CD4-positive, alpha-beta T cell (primary cell): Measurements from ENCODE around the gene HBS1L. TPM values are rescaled to one million over a fixed set of nuclear protein-coding genes. Genes with fewer than 3 reads are reported as not detected.

ENCODE experiments used
- ATAC-seq: fragments of 200-7000 bp; cut with Tn5 transposase; one replicate; pipeline ENCODE4 v1.10.0; 2022; ENCODE audit warnings: mild to moderate bottlenecking; ENCODE audit not compliant: poor library complexity
- CTCF ChIA-PET: fragments of 350-600 bp; sonication (Branson Sonifier 250); formaldehyde crosslinking; loops from one replicate; lab custom pipeline; 2021; ENCODE audit warnings: antibody characterized with exemption, inconsistent platforms; lab: Charles Lee
- POLR2A ChIA-PET: fragments of 350-600 bp; sonication (Branson Sonifier 250); formaldehyde crosslinking; loops from one replicate; lab custom pipeline; 2021; ENCODE audit warnings: antibody characterized with exemption, inconsistent platforms; lab: Charles Lee
- DNase-seq, 14 experiments: peaks; one replicate each; pipeline ENCODE4 v3.0.0-alpha.2; 2013 to 2020; ENCODE audit warnings: mixed read lengths in 2 of 14
- H3K27ac ChIP-seq, 2 donors: one replicate each; pipeline versions ENCODE4 v1.5.1 to v1.7.0; 2013; ENCODE audit warnings: low read length in 2 of 2, low read depth in 1 of 2, mild to moderate bottlenecking in 1 of 2
- H3K27me3 ChIP-seq, 2 experiments: 1 replicate in 1 of 2; 2 replicates in 1 of 2; pipeline versions ENCODE4 v1.6.1 to v1.7.0; 2013; ENCODE audit warnings: low read length in 2 of 2, control low read depth in 1 of 2, mild to moderate bottlenecking in 1 of 2, moderate library complexity in 1 of 2; ENCODE audit not compliant: insufficient read depth in 2 of 2, control insufficient read depth in 1 of 2
- H3K36me3 ChIP-seq: one replicate; pipeline ENCODE4 v1.6.1; 2013; ENCODE audit warnings: low read length, control low read depth; ENCODE audit not compliant: insufficient read depth
- H3K4me1 ChIP-seq: one replicate; pipeline ENCODE4 v1.6.1; 2013; ENCODE audit warnings: low read length, control low read depth; ENCODE audit not compliant: insufficient read depth
- H3K4me3 ChIP-seq: one replicate; pipeline ENCODE4 v1.5.1; 2013; ENCODE audit warnings: mild to moderate bottlenecking, low read length, moderate library complexity
- H3K9me3 ChIP-seq, 2 experiments: 1 replicate in 1 of 2; 2 replicates in 1 of 2; pipeline versions ENCODE4 v1.6.1 to v1.7.0; 2013; ENCODE audit warnings: low read length in 2 of 2, mild to moderate bottlenecking in 2 of 2, control low read depth in 1 of 2, moderate library complexity in 1 of 2; ENCODE audit not compliant: control insufficient read depth in 1 of 2, insufficient read depth in 1 of 2
- H3K27ac Mint-ChIP-seq: one replicate; pipeline ENCODE4 v1.8.0; 2020; ENCODE audit warnings: mixed read lengths
- H3K27me3 Mint-ChIP-seq: one replicate; pipeline ENCODE4 v1.8.0; 2021; ENCODE audit warnings: mixed read lengths
- H3K36me3 Mint-ChIP-seq: one replicate; pipeline ENCODE4 v1.8.0; 2021; ENCODE audit warnings: low read depth, mixed read lengths
- H3K4me1 Mint-ChIP-seq: one replicate; pipeline ENCODE4 v1.8.0; 2021; ENCODE audit warnings: low read depth, mixed read lengths
- H3K4me3 Mint-ChIP-seq: one replicate; pipeline ENCODE4 v1.8.0; 2020; ENCODE audit warnings: mild to moderate bottlenecking, mixed read lengths
- H3K9me3 Mint-ChIP-seq: one replicate; pipeline ENCODE4 v1.8.0; 2020; ENCODE audit warnings: mixed read lengths
- intact Hi-C, 2 experiments: fragments of 100-400 bp; cut with DNase I in 1 of 2; cut with micrococcal nuclease in 1 of 2; formaldehyde crosslinking; loops; one replicate each; pipeline versions ENCODE4 v1.15.1 to v1.9.0; 2023 to 2025; cut with DNase I, micrococcal nuclease
- total RNA-seq, 174 experiments: library from RNA in 2 of 174; stranded (reverse) in 2 of 174; gene quantifications; one replicate each; pipeline ENCODE4 v1.2.3 and lab custom pipeline; 2021 to 2026
- TF ChIP-seq, protein P1 (sequence below): fragments of 200-600 bp; IDR thresholded peaks from one replicate; pipeline ENCODE4 v1.8.0; 2022; ENCODE audit warnings: antibody characterized with exemption, mild to moderate bottlenecking

The HBS1L gene
- total RNA-seq, 2 experiments from 2014 or later: 106 to 117 TPM

DNA sequence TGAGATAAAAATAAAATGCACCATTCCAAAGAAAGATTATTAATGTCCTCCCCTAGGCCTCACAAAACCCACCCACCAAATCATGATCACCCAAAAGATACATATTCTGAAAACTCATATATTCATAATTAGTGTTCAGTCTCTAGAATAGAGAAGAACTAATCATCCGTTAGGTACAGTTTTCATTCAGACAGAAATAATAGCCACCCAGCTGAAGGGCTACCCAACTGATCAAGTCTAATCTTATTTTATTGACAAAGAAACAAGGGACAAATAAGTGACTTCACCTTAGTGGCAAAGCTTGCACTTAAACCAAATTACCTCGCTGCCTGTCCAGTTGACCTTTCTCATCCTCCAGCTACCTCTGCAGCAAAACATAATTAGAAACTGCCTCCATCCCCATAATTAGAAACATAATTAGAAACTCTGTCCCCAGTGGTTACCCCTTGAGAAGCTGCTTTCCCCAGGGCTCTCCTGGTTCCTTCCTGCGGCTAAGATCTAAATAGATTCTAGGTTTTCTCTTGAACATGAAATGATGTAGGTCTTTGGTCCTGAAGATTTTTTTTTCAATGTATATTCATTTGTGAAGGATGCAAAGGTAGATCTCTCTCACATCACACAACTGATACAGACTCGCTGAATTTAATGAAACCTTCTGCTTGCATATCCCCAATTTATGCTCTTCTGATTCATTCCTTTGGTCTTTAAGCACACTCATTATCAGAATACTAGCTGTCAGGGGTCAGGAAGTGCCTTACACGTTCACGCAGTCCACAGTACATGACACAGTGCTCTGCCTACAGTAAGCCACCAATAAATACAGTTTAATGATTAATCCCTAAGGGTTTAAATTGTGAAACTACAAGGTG, 46.3 kb downstream of the HBS1L start:
- Mint-ChIP-seq H3K9me3 (no peaks in the 10 kb centered on the region), H3K4me3 (no peak overlapping the region), H3K4me1 (peaks cover 39% of the 10 kb centered on the region), H3K27ac (peak overlapping the region; percentile 48), H3K36me3 (peaks cover 11% of the 10 kb centered on the region), H3K27me3 (no peaks in the 10 kb centered on the region)
- peaks cover 7% of the 10 kb centered on the region for H3K36me3 ChIP-seq
- no peak overlapping the region for H3K4me3 ChIP-seq
- peaks cover 10% of the 10 kb centered on the region for H3K4me1 ChIP-seq
- no peak for ATAC-seq
- DNase-seq: peak in 1 of 14 experiments; percentile 25
- ChIA-PET CTCF (interaction anchor here (1.1 to 1.4 kb wide), 2 partner anchors 134 to 175 kb away, joined by 3 read pairs; no protein-coding TSS in a partner anchor), POLR2A (interaction anchor here (0.9 to 1.2 kb wide), 3 partner anchors 11 to 79 kb away, joined by 3 read pairs; no protein-coding TSS in a partner anchor)
- intact Hi-C loops: loop anchor here in 1 of 2 experiments (10.0 kb wide), 1 partner anchor 416 kb away; no protein-coding TSS in a partner anchor
- H3K27ac ChIP-seq: no peak overlapping the region
- no peaks in the 10 kb centered on the region for H3K27me3 ChIP-seq
- TF ChIP-seq, protein P1, sequence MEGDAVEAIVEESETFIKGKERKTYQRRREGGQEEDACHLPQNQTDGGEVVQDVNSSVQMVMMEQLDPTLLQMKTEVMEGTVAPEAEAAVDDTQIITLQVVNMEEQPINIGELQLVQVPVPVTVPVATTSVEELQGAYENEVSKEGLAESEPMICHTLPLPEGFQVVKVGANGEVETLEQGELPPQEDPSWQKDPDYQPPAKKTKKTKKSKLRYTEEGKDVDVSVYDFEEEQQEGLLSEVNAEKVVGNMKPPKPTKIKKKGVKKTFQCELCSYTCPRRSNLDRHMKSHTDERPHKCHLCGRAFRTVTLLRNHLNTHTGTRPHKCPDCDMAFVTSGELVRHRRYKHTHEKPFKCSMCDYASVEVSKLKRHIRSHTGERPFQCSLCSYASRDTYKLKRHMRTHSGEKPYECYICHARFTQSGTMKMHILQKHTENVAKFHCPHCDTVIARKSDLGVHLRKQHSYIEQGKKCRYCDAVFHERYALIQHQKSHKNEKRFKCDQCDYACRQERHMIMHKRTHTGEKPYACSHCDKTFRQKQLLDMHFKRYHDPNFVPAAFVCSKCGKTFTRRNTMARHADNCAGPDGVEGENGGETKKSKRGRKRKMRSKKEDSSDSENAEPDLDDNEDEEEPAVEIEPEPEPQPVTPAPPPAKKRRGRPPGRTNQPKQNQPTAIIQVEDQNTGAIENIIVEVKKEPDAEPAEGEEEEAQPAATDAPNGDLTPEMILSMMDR: no peak
- no peaks in the 10 kb centered on the region for H3K9me3 ChIP-seq

DNA sequence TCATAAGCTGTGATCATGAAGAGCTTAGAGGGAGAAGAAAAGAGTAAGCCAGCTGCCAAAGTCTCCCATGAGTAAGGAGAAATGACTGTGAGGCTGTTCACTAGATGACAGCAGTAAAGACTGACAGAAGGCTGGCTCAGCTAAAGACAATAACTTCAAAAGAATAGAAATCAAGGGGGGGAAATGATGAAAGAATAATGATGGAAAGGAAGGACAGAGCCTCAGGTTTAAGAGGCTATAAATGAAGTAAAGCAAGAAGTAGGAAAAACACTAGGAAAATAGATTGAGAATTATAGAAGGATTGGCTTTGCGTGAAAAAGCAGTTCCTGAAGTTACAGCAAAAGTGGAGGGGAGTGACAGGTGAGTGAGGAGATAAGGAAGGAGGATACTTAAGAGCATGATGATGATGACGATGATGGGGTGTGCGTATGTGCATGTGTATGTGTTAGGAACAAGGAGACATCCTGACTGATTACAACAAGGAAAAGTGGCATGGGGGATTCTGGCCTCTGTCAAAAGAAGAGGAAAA, 48.2 kb downstream of the HBS1L start:
- TF ChIP-seq, protein P1: no peak
- intact Hi-C loops: loop anchor here in 1 of 2 experiments (10.0 kb wide), 1 partner anchor 418 kb away; no protein-coding TSS in a partner anchor

DNA sequence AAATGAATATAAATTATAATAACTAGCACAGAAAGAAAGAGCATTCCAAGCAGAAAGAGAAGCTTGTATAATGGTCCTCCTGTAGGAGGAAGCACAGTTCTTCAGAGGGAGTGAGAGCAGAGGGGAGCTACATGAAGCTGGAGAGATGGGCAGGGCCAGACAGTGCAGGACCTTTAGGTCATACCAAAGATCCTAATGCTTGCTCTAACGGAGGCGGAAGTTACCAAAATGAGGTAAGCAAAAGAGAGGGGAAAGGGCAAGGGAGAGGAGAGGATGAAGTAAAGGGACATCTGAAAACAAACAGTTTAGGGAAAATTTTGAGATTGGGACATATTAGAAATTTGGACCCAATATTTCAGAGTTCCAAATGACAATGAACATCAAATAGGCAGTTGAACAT, 50.2 kb downstream of the HBS1L start:
- no peaks in the 10 kb centered on the region for H3K27me3 Mint-ChIP-seq
- POLR2A ChIA-PET: interaction anchor here (1.8 kb wide), 1 partner anchor 10 kb away, joined by 5 read pairs; no protein-coding TSS in a partner anchor
- H3K9me3 ChIP-seq: no peaks in the 10 kb centered on the region
- H3K4me1 Mint-ChIP-seq: peaks cover 25% of the 10 kb centered on the region
- H3K4me1 ChIP-seq: no peaks in the 10 kb centered on the region
- intact Hi-C loops: loop anchor here in 1 of 2 experiments (5.0 to 10.0 kb wide), 2 partner anchors 420 to 847 kb away; no protein-coding TSS in a partner anchor
- no peak overlapping the region for H3K4me3 ChIP-seq
- H3K4me3 Mint-ChIP-seq: no peak overlapping the region
- TF ChIP-seq, protein P1: no peak
- no peaks in the 10 kb centered on the region for H3K9me3 Mint-ChIP-seq
- H3K27ac ChIP-seq: no peak overlapping the region
- H3K27ac Mint-ChIP-seq: no peak overlapping the region
- peaks cover 21% of the 10 kb centered on the region for H3K36me3 Mint-ChIP-seq
- no peaks in the 10 kb centered on the region for H3K27me3 ChIP-seq
- peaks cover 6% of the 10 kb centered on the region for H3K36me3 ChIP-seq
- DNase-seq (no peak), ATAC-seq (no peak)
- CTCF ChIA-PET: interaction anchor here (0.9 kb wide), 1 partner anchor 9 kb away, joined by 3 read pairs; no protein-coding TSS in a partner anchor

More for the DNA sequence above, 48.2 kb downstream of the HBS1L start:
- DNase-seq: no peak
- Mint-ChIP-seq H3K27me3 (no peaks in the 10 kb centered on the region), H3K4me3 (no peak overlapping the region), H3K4me1 (peaks cover 25% of the 10 kb centered on the region), H3K9me3 (no peaks in the 10 kb centered on the region), H3K27ac (no peak overlapping the region), H3K36me3 (peaks cover 15% of the 10 kb centered on the region)
- Histone ChIP-seq H3K27ac (no peak overlapping the region), H3K36me3 (peaks cover 7% of the 10 kb centered on the region), H3K4me3 (no peak overlapping the region), H3K9me3 (no peaks in the 10 kb centered on the region), H3K27me3 (no peaks in the 10 kb centered on the region), H3K4me1 (peaks cover 4% of the 10 kb centered on the region)
- POLR2A ChIA-PET: no interaction called here
- ATAC-seq: no peak
- CTCF ChIA-PET: no interaction called here
